Neuronal stem cell (in vitro differentiated cells): Measurements from ENCODE around the gene PKHD1. TPM values are rescaled to one million over a fixed set of nuclear protein-coding genes. Genes with fewer than 3 reads are reported as not detected.

Experiments
- small RNA-seq: library from polyadenylated mRNA; stranded (forward); fragments of <200 nt; extraction: miRNeasy Mini kit (QIAGEN cat#:217004); gene quantifications from one replicate; pipeline ENCODE3, GENCODE V24; 2013; ENCODE audit not compliant: insufficient read depth

PKHD1 gene

Small RNAs within 50 kb of the gene (small RNA-seq; reads per million reads assigned to genes)
- not detected for gene RN7SL580P
